HAP-1 (cell line): ENCODE measurements around the gene CFAP20DC.
A peak's percentile ranks its signal among the peaks of the same experiment; 100 is the strongest.
"Not testable (repeated sequence)": the region's sequence is repeated elsewhere in the genome, so short reads cannot be mapped to it uniquely, and the experiment has no call there.

Experiments used
- DNase-seq, 2 experiments: peaks; one replicate each; pipeline ENCODE4 v3.0.0-alpha.2; 2016 to 2020; ENCODE audit warnings: low spot score in 2 of 2
- H3K27me3 ChIP-seq: fragments of 250-450 bp; sonication (Bioruptor Pico); 2 replicates; pipeline ENCODE4 v1.5.1; 2020; ENCODE audit warnings: low read depth, mild to moderate bottlenecking, moderate library complexity
- H3K36me3 ChIP-seq: fragments of 250-450 bp; sonication (Bioruptor Pico); replicated peaks from 2 replicates; pipeline ENCODE4 v1.5.1; 2020; ENCODE audit warnings: mild to moderate bottlenecking
- H3K4me1 ChIP-seq: fragments of 250-450 bp; sonication (Bioruptor Pico); 2 replicates; pipeline ENCODE4 v1.5.1; 2020; ENCODE audit warnings: mild to moderate bottlenecking
- H3K4me3 ChIP-seq: fragments of 250-450 bp; sonication (Bioruptor Pico); 2 replicates; pipeline ENCODE4 v1.5.1; 2020; ENCODE audit warnings: mild to moderate bottlenecking, moderate library complexity
- H3K9me3 ChIP-seq: fragments of 250-450 bp; sonication (Bioruptor Pico); 2 replicates; pipeline ENCODE4 v1.5.1; 2020; ENCODE audit warnings: mild to moderate bottlenecking, moderate library complexity
- in situ Hi-C: fragments of 300-500 bp; cut with MboI; formaldehyde crosslinking; loops from 3 replicates; pipeline ENCODE4 v1.14.3; 2020; ENCODE audit warnings: low sequenced_read_pairs, inconsistent platforms, mixed read lengths

CFAP20DC gene

GRCh38 chr3:59049671-59050331 lies at the start of gene CFAP20DC:
Gene CFAP20DC, minus strand, starts transcription at chr3:59050025. Its CDS starts 394 bp downstream, at chr3:59049631.
- Histone ChIP-seq H3K4me3 (peak within 1 kb of the TSS; percentile 51), H3K4me1 (peaks cover 10% of the 10 kb centered on the region), H3K36me3 (no peaks in the 10 kb centered on the region), H3K27me3 (no peaks in the 10 kb centered on the region), H3K9me3 (no peaks in the 10 kb centered on the region)
- peak; percentile 93 to 96 for DNase-seq
- in situ Hi-C loops: no loop called here

GRCh38 chr3:59098516-59098915 lies 48.7 kb upstream of the CFAP20DC start:
- H3K27me3 ChIP-seq, H3K9me3 ChIP-seq, DNase-seq, in situ Hi-C loops, H3K4me1 ChIP-seq, H3K36me3 ChIP-seq, H3K4me3 ChIP-seq: not testable (repeated sequence)

GRCh38 chr3:59094446-59094845 lies 44.6 kb upstream of the CFAP20DC start:
- no peak for DNase-seq
- no peak overlapping the region for H3K4me3 ChIP-seq
- no peaks in the 10 kb centered on the region for H3K4me1 ChIP-seq
- no peaks in the 10 kb centered on the region for H3K36me3 ChIP-seq
- no peaks in the 10 kb centered on the region for H3K27me3 ChIP-seq
- in situ Hi-C loops: no loop called here
- no peaks in the 10 kb centered on the region; the same call in 1 of the 2 replicates for H3K9me3 ChIP-seq

- H3K4me3 ChIP-seq: no peak overlapping the region
- no peaks in the 10 kb centered on the region; the same call in 1 of the 2 replicates for H3K9me3 ChIP-seq
- DNase-seq: no peak
- H3K27me3 ChIP-seq: no peaks in the 10 kb centered on the region
- no peaks in the 10 kb centered on the region for H3K36me3 ChIP-seq
- H3K4me1 ChIP-seq: no peaks in the 10 kb centered on the region
- in situ Hi-C loops: no loop called here
Measured at GRCh38 chr3:59093521-59093920, 43.7 kb upstream of the CFAP20DC start.

- no peaks in the 10 kb centered on the region for H3K4me1 ChIP-seq
- in situ Hi-C loops: no loop called here
- no peak for DNase-seq
- H3K9me3 ChIP-seq: no peaks in the 10 kb centered on the region
- no peaks in the 10 kb centered on the region for H3K36me3 ChIP-seq
- no peak overlapping the region for H3K4me3 ChIP-seq
- no peaks in the 10 kb centered on the region for H3K27me3 ChIP-seq
Measured at GRCh38 chr3:59088761-59089160, 38.9 kb upstream of the CFAP20DC start.

- H3K4me3 ChIP-seq: no peak overlapping the region
- in situ Hi-C loops: no loop called here
- H3K36me3 ChIP-seq: no peaks in the 10 kb centered on the region
- H3K27me3 ChIP-seq: no peaks in the 10 kb centered on the region
- no peak for DNase-seq
- H3K9me3 ChIP-seq: no peaks in the 10 kb centered on the region
- H3K4me1 ChIP-seq: no peaks in the 10 kb centered on the region
Measured at GRCh38 chr3:59085976-59086375, 36.2 kb upstream of the CFAP20DC start.

- Histone ChIP-seq H3K9me3 (no peaks in the 10 kb centered on the region), H3K4me1 (no peaks in the 10 kb centered on the region), H3K36me3 (no peaks in the 10 kb centered on the region), H3K4me3 (no peak overlapping the region), H3K27me3 (no peaks in the 10 kb centered on the region)
- no peak for DNase-seq
- in situ Hi-C loops: no loop called here
Measured at GRCh38 chr3:59084583-59084982, 34.8 kb upstream of the CFAP20DC start.

- in situ Hi-C loops: no loop called here
- H3K36me3 ChIP-seq: no peaks in the 10 kb centered on the region
- no peak for DNase-seq
- no peaks in the 10 kb centered on the region for H3K9me3 ChIP-seq
- H3K4me3 ChIP-seq: no peak overlapping the region
- peaks cover 5% of the 10 kb centered on the region; the same call in 1 of the 2 replicates for H3K27me3 ChIP-seq
- no peaks in the 10 kb centered on the region for H3K4me1 ChIP-seq
Measured at GRCh38 chr3:59082106-59082505, 32.3 kb upstream of the CFAP20DC start.

- no peaks in the 10 kb centered on the region for H3K9me3 ChIP-seq
- in situ Hi-C loops: no loop called here
- no peaks in the 10 kb centered on the region for H3K36me3 ChIP-seq
- H3K27me3 ChIP-seq: peaks cover 5% of the 10 kb centered on the region; the same call in 1 of the 2 replicates
- no peaks in the 10 kb centered on the region for H3K4me1 ChIP-seq
- H3K4me3 ChIP-seq: no peak overlapping the region
- no peak for DNase-seq
Measured at GRCh38 chr3:59081071-59081470, 31.2 kb upstream of the CFAP20DC start.

- H3K9me3 ChIP-seq: no peaks in the 10 kb centered on the region
- H3K4me3 ChIP-seq: no peak overlapping the region
- no peak for DNase-seq
- H3K27me3 ChIP-seq: peaks cover 5% of the 10 kb centered on the region; the same call in 1 of the 2 replicates
- H3K4me1 ChIP-seq: no peaks in the 10 kb centered on the region
- H3K36me3 ChIP-seq: no peaks in the 10 kb centered on the region
- in situ Hi-C loops: no loop called here
Measured at GRCh38 chr3:59079962-59080361, 30.1 kb upstream of the CFAP20DC start.

GRCh38 chr3:59074764-59075163 lies 24.9 kb upstream of the CFAP20DC start:
- H3K36me3 ChIP-seq: no peaks in the 10 kb centered on the region
- H3K9me3 ChIP-seq: no peaks in the 10 kb centered on the region
- in situ Hi-C loops: no loop called here
- H3K4me1 ChIP-seq: no peaks in the 10 kb centered on the region
- peaks cover 5% of the 10 kb centered on the region; the same call in 1 of the 2 replicates for H3K27me3 ChIP-seq
- no peak overlapping the region for H3K4me3 ChIP-seq
- no peak for DNase-seq

GRCh38 chr3:59072681-59073080 lies 22.9 kb upstream of the CFAP20DC start:
- H3K9me3 ChIP-seq: no peaks in the 10 kb centered on the region
- in situ Hi-C loops: no loop called here
- no peak overlapping the region for H3K4me3 ChIP-seq
- no peaks in the 10 kb centered on the region for H3K4me1 ChIP-seq
- H3K27me3 ChIP-seq: no peaks in the 10 kb centered on the region
- no peaks in the 10 kb centered on the region for H3K36me3 ChIP-seq
- no peak for DNase-seq

- in situ Hi-C loops: no loop called here
- Histone ChIP-seq H3K27me3 (no peaks in the 10 kb centered on the region), H3K9me3 (no peaks in the 10 kb centered on the region), H3K36me3 (no peaks in the 10 kb centered on the region), H3K4me1 (no peaks in the 10 kb centered on the region), H3K4me3 (no peak overlapping the region)
- DNase-seq: no peak
Measured at GRCh38 chr3:59069838-59070237, 20.0 kb upstream of the CFAP20DC start.

- Histone ChIP-seq H3K4me3 (no peak overlapping the region), H3K4me1 (no peaks in the 10 kb centered on the region), H3K27me3 (no peaks in the 10 kb centered on the region; the same call in 1 of the 2 replicates), H3K36me3 (no peaks in the 10 kb centered on the region), H3K9me3 (no peaks in the 10 kb centered on the region)
- in situ Hi-C loops: no loop called here
- DNase-seq: no peak
Measured at GRCh38 chr3:59065240-59065639, 15.4 kb upstream of the CFAP20DC start.

- Histone ChIP-seq H3K36me3 (no peaks in the 10 kb centered on the region), H3K4me3 (no peak overlapping the region), H3K27me3 (no peaks in the 10 kb centered on the region; the same call in 1 of the 2 replicates), H3K4me1 (no peaks in the 10 kb centered on the region), H3K9me3 (no peaks in the 10 kb centered on the region)
- DNase-seq: no peak
- in situ Hi-C loops: no loop called here
Measured at GRCh38 chr3:59064728-59065127, 14.9 kb upstream of the CFAP20DC start.
